Astrocyte of the hippocampus (primary cell): ENCODE measurements around the gene VOPP1.
"Not testable (repeated sequence)": the region's sequence is repeated elsewhere in the genome, so short reads cannot be mapped to it uniquely, and the experiment has no call there.

Source experiments
- DNase-seq: peaks from one replicate; pipeline ENCODE4 v3.0.0; 2011; ENCODE audit warnings: low read depth, low spot score

The VOPP1 gene

GRCh38 chr7:55572378-55573233 lies at the start of gene VOPP1:
Gene VOPP1 (minus strand): TSS chr7:55572502. CDS start chr7:55572324, 178 bp downstream.
- peak; percentile 93 for DNase-seq

- no peak for DNase-seq
Observed at GRCh38 chr7:55618913-55619312, 46.6 kb upstream of the VOPP1 start.

GRCh38 chr7:55614365-55615064 lies 42.2 kb upstream of the VOPP1 start:
- DNase-seq: not testable (repeated sequence)

- not testable (repeated sequence) for DNase-seq
Observed at GRCh38 chr7:55609726-55610125, 37.4 kb upstream of the VOPP1 start.

- DNase-seq: not testable (repeated sequence)
Observed at GRCh38 chr7:55605661-55606060, 33.4 kb upstream of the VOPP1 start.

GRCh38 chr7:55597944-55598499 lies 25.7 kb upstream of the VOPP1 start:
- DNase-seq: peak; percentile 20

GRCh38 chr7:55597214-55597739 lies 25.0 kb upstream of the VOPP1 start:
- DNase-seq: not testable (repeated sequence)

- DNase-seq: no peak
Observed at GRCh38 chr7:55595511-55595910, 23.2 kb upstream of the VOPP1 start.

GRCh38 chr7:55594870-55595269 lies 22.6 kb upstream of the VOPP1 start:
- DNase-seq: no peak

- no peak for DNase-seq
Observed at GRCh38 chr7:55594414-55594813, 22.1 kb upstream of the VOPP1 start.

- DNase-seq: peak; percentile 52
Observed at GRCh38 chr7:55593515-55594318, 21.4 kb upstream of the VOPP1 start.

GRCh38 chr7:55593172-55593514 lies 20.8 kb upstream of the VOPP1 start:
- no peak for DNase-seq

GRCh38 chr7:55592492-55592891 lies 20.2 kb upstream of the VOPP1 start:
- no peak for DNase-seq

- DNase-seq: no peak
Observed at GRCh38 chr7:55591282-55591931, 19.1 kb upstream of the VOPP1 start.

GRCh38 chr7:55590517-55591281 lies 18.4 kb upstream of the VOPP1 start:
- DNase-seq: no peak

GRCh38 chr7:55589905-55590304 lies 17.6 kb upstream of the VOPP1 start:
- no peak for DNase-seq

GRCh38 chr7:55588976-55589604 lies 16.8 kb upstream of the VOPP1 start:
- DNase-seq: no peak

- no peak for DNase-seq
Observed at GRCh38 chr7:55588379-55588699, 16.0 kb upstream of the VOPP1 start.

GRCh38 chr7:55587687-55588378 lies 15.5 kb upstream of the VOPP1 start:
- no peak for DNase-seq
